NCI-H82 treated with DMSO at 0.1 percent for 48 hours (cell line): ENCODE measurements around the gene RASD1.

ENCODE experiments used
- DNase-seq: peaks from one replicate; lab custom pipeline; 2025; ENCODE audit not compliant: unreplicated experiment; lab: John Stamatoyannopoulos, UW

Gene RASD1

GRCh38 chr17:17511881-17512858, 16.0 kb upstream of the RASD1 start:
- DNase-seq, result no peak

- no peak for DNase-seq
Observed at GRCh38 chr17:17511293-17511741, 15.1 kb upstream of the RASD1 start.

- no peak for DNase-seq
Observed at GRCh38 chr17:17510456-17511292, 14.5 kb upstream of the RASD1 start.

- no peak for DNase-seq
Observed at GRCh38 chr17:17509601-17510425, 13.6 kb upstream of the RASD1 start.

GRCh38 chr17:17508646-17509591, 12.7 kb upstream of the RASD1 start:
- no peak for DNase-seq

GRCh38 chr17:17508019-17508535, 11.9 kb upstream of the RASD1 start:
- no peak for DNase-seq

- DNase-seq, result no peak
Observed at GRCh38 chr17:17507465-17508011, 11.3 kb upstream of the RASD1 start.

- no peak for DNase-seq
Observed at GRCh38 chr17:17506893-17507464, 10.8 kb upstream of the RASD1 start.

- no peak for DNase-seq
Observed at GRCh38 chr17:17506181-17506741, 10.1 kb upstream of the RASD1 start.

GRCh38 chr17:17505610-17506171, 9.5 kb upstream of the RASD1 start:
- no peak for DNase-seq

GRCh38 chr17:17505151-17505550, 9.0 kb upstream of the RASD1 start:
- no peak for DNase-seq

GRCh38 chr17:17504341-17505140, 8.3 kb upstream of the RASD1 start:
- DNase-seq, result no peak

GRCh38 chr17:17503566-17504130, 7.5 kb upstream of the RASD1 start:
- DNase-seq, result no peak

- no peak for DNase-seq
Observed at GRCh38 chr17:17502741-17503565, 6.8 kb upstream of the RASD1 start.

- DNase-seq, result no peak
Observed at GRCh38 chr17:17500999-17501605, 4.9 kb upstream of the RASD1 start.
